Ecto neural progenitor cell (in vitro differentiated cells): ENCODE data around the gene ZNF407.

Experiments used
- DNase-seq: peaks from one replicate; pipeline ENCODE4 v3.0.0-alpha.2; 2018; ENCODE audit warnings: low spot score

ZNF407 gene

GRCh38 chr18:74728586-74728985, 130.9 kb downstream of the ZNF407 start:
- DNase-seq, result no peak

GRCh38 chr18:74731097-74731496, 133.4 kb downstream of the ZNF407 start:
- no peak for DNase-seq

- no peak for DNase-seq
These were observed 134.7 kb downstream of the ZNF407 start for GRCh38 chr18:74732380-74732779.

GRCh38 chr18:74733598-74733997, 135.9 kb downstream of the ZNF407 start:
- no peak for DNase-seq

- no peak for DNase-seq
These were observed 136.4 kb downstream of the ZNF407 start for GRCh38 chr18:74734013-74734444.

GRCh38 chr18:74739926-74740325, 142.3 kb downstream of the ZNF407 start:
- DNase-seq, result no peak

- DNase-seq, result no peak
These were observed 145.0 kb downstream of the ZNF407 start for GRCh38 chr18:74742573-74743243.

- no peak for DNase-seq
These were observed 148.1 kb downstream of the ZNF407 start for GRCh38 chr18:74745633-74746403.

- no peak for DNase-seq
These were observed 151.1 kb downstream of the ZNF407 start for GRCh38 chr18:74748809-74749208.

GRCh38 chr18:74758995-74759394, 161.3 kb downstream of the ZNF407 start:
- no peak for DNase-seq

- DNase-seq, result no peak
These were observed 162.4 kb downstream of the ZNF407 start for GRCh38 chr18:74760026-74760425.

GRCh38 chr18:74760436-74760835, 162.8 kb downstream of the ZNF407 start:
- no peak for DNase-seq

- DNase-seq, result no peak
These were observed 168.6 kb downstream of the ZNF407 start for GRCh38 chr18:74766251-74766650.

GRCh38 chr18:74768096-74768495, 170.4 kb downstream of the ZNF407 start:
- DNase-seq, result no peak

GRCh38 chr18:74773171-74773624, 175.5 kb downstream of the ZNF407 start:
- no peak for DNase-seq

GRCh38 chr18:74774486-74774885, 176.8 kb downstream of the ZNF407 start:
- no peak for DNase-seq

GRCh38 chr18:74775239-74775638, 177.6 kb downstream of the ZNF407 start:
- DNase-seq, result no peak

GRCh38 chr18:74778191-74778847, 180.6 kb downstream of the ZNF407 start:
- DNase-seq, result no peak

GRCh38 chr18:74784752-74785151, 187.1 kb downstream of the ZNF407 start:
- no peak for DNase-seq

GRCh38 chr18:74785632-74786031, 188.0 kb downstream of the ZNF407 start:
- no peak for DNase-seq

- DNase-seq, result no peak
These were observed 191.0 kb downstream of the ZNF407 start for GRCh38 chr18:74788657-74789056.

- DNase-seq, result no peak
These were observed 191.4 kb downstream of the ZNF407 start for GRCh38 chr18:74789078-74789477.

- no peak for DNase-seq
These were observed 192.8 kb downstream of the ZNF407 start for GRCh38 chr18:74790451-74790850.
